SK-N-SH (cell line): ENCODE results near the gene AKAP6. TPM values are rescaled to one million over a fixed set of nuclear protein-coding genes. Genes with fewer than 3 reads are reported as not detected.
A peak's percentile ranks its signal among the peaks of the same experiment; 100 is the strongest.

Experiments used
- CTCF ChIA-PET: fragments of 300-600, 350-600 bp; formaldehyde crosslinking; extraction: SDS; loops from one replicate; lab custom pipeline; 2021; lab: Yijun Ruan, JAX
- POLR2A ChIA-PET: fragments of 350-600 bp; sonication (Branson Sonifier 250); formaldehyde crosslinking; extraction: SDS; loops from one replicate; lab custom pipeline; 2020; ENCODE audit warnings: antibody characterized with exemption, inconsistent platforms; lab: Yijun Ruan, JAX
- DNase-seq: peaks from one replicate; pipeline ENCODE4 v3.0.0; 2012
- H2AFZ ChIP-seq: fragments of 200-600 bp; sonication (generic); 2 replicates; pipeline ENCODE4 v1.8.1; 2016; ENCODE audit warnings: antibody characterized with exemption, mild to moderate bottlenecking, low read depth
- H3F3A ChIP-seq: fragments of 200-600 bp; sonication (generic); replicated peaks from 2 replicates; pipeline ENCODE3; 2016; ENCODE audit warnings: antibody characterized with exemption, mild to moderate bottlenecking; ENCODE audit not compliant: insufficient read depth
- H3K27ac ChIP-seq, 2 experiments: fragments of 200-500 bp in 1 of 2; fragments of 200-600 bp in 1 of 2; sonication (Bioruptor generic) in 1 of 2; sonication (generic), shearing (Covaris generic) in 1 of 2; 2 replicates each; pipeline versions ENCODE4 v1.5.1 to v1.6.1; 2014 to 2016; ENCODE audit warnings: low read depth in 2 of 2, inconsistent platforms in 1 of 2, low read length in 1 of 2, mild to moderate bottlenecking in 1 of 2, mixed read lengths in 1 of 2
- H3K27me3 ChIP-seq: fragments of 200-600 bp; sonication (generic), shearing (Covaris generic); 2 replicates; pipeline ENCODE4 v1.6.1; 2016; ENCODE audit warnings: mixed run types; ENCODE audit not compliant: insufficient read depth
- H3K36me3 ChIP-seq, 2 experiments: fragments of 200-500 bp in 1 of 2; fragments of 200-600 bp in 1 of 2; sonication (Bioruptor generic) in 1 of 2; sonication (generic) in 1 of 2; replicated peaks in 1 of 2; 2 replicates each; pipeline versions ENCODE3 to v1.5.1; 2014 to 2016; ENCODE audit warnings: low read length in 1 of 2, mild to moderate bottlenecking in 1 of 2; ENCODE audit not compliant: insufficient read depth in 2 of 2, control insufficient read depth in 1 of 2
- H3K4me1 ChIP-seq, 2 experiments: fragments of 200-500 bp in 1 of 2; fragments of 200-600 bp in 1 of 2; sonication (Bioruptor generic) in 1 of 2; sonication (generic), shearing (Covaris generic) in 1 of 2; 2 replicates each; pipeline versions ENCODE4 v1.5.1 to v1.6.1; 2014 to 2016; ENCODE audit warnings: low read depth in 1 of 2, low read length in 1 of 2, mixed run types in 1 of 2; ENCODE audit not compliant: insufficient read depth in 2 of 2, control insufficient read depth in 1 of 2
- H3K4me2 ChIP-seq: fragments of 200-600 bp; sonication (generic), shearing (Covaris generic); 2 replicates; pipeline ENCODE4 v1.6.1; 2017; ENCODE audit warnings: mixed run types
- H3K4me3 ChIP-seq, 2 experiments: fragments of 200-500 bp in 1 of 2; fragments of 200-600 bp in 1 of 2; sonication (Bioruptor generic) in 1 of 2; sonication (generic), shearing (Covaris generic) in 1 of 2; 2 replicates each; pipeline versions ENCODE4 v1.5.1 to v1.8.1; 2014 to 2016; ENCODE audit warnings: low read depth in 2 of 2, inconsistent platforms in 1 of 2, low read length in 1 of 2, mild to moderate bottlenecking in 1 of 2, mixed read lengths in 1 of 2, moderate library complexity in 1 of 2
- H3K79me2 ChIP-seq: fragments of 200-600 bp; sonication (generic); 2 replicates; pipeline ENCODE4 v1.8.1; 2017; ENCODE audit warnings: mild to moderate bottlenecking; ENCODE audit not compliant: insufficient read depth
- H3K9ac ChIP-seq: fragments of 200-600 bp; sonication (generic); 2 replicates; pipeline ENCODE4 v1.6.1; 2017; ENCODE audit warnings: mixed run types
- H3K9me2 ChIP-seq: fragments of 200-600 bp; sonication (generic); 2 replicates; pipeline ENCODE4 v1.6.1; 2017; ENCODE audit warnings: mixed run types
- H3K9me3 ChIP-seq: fragments of 200-600 bp; sonication (generic); 2 replicates; pipeline ENCODE4 v1.6.1; 2017; ENCODE audit warnings: mixed run types, mild to moderate bottlenecking, moderate library complexity
- H4K20me1 ChIP-seq: fragments of 200-600 bp; sonication (generic); 2 replicates; pipeline ENCODE4 v1.6.1; 2017; ENCODE audit warnings: mild to moderate bottlenecking, mixed run types; ENCODE audit not compliant: insufficient read depth
- CHD2 ChIP-seq: fragments of 150-350 bp; IDR thresholded peaks from 2 replicates; pipeline ENCODE4 v1.6.1; 2018; ENCODE audit warnings: low read length; ENCODE audit not compliant: partially characterized antibody
- ELF1 ChIP-seq: IDR thresholded peaks from 2 replicates; pipeline ENCODE4 v1.4.0; 2012
- GABPA ChIP-seq: IDR thresholded peaks from 2 replicates; pipeline ENCODE4 v1.4.0; 2012; ENCODE audit warnings: low read depth, mild to moderate bottlenecking
- MEF2A ChIP-seq: IDR thresholded peaks from 2 replicates; pipeline ENCODE4 v1.4.0; 2012; ENCODE audit warnings: low read depth, borderline replicate concordance
- NFIC ChIP-seq: IDR thresholded peaks from 2 replicates; pipeline ENCODE4 v1.4.0; 2012; ENCODE audit warnings: borderline replicate concordance
- POLR2AphosphoS5 ChIP-seq: IDR thresholded peaks from 2 replicates; pipeline ENCODE4 v1.6.1; 2012; ENCODE audit warnings: low read depth, low read length
- RAD21 ChIP-seq: IDR thresholded peaks from 2 replicates; pipeline ENCODE4 v1.6.1; 2012; ENCODE audit warnings: mild to moderate bottlenecking, low read length
- RCOR1 ChIP-seq: fragments of 150-350 bp; IDR thresholded peaks from 2 replicates; pipeline ENCODE4 v1.6.1; 2017; ENCODE audit warnings: antibody characterized with exemption, low read length
- WGBS: methylation state at CpG from one replicate; pipeline ENCODE4 v1.1.6; 2017; ENCODE audit warnings: low lambda C conversion rate; 5-methylcytosine and 5-hydroxymethylcytosine counted together
- polyA plus RNA-seq, 3 experiments: library from polyadenylated mRNA; depleted of rRNA; stranded (reverse); fragments of >200 nt; gene quantifications; 2 replicates each; pipeline ENCODE4 v1.2.3, GENCODE V29; 2012
- TF ChIP-seq, protein P1 (sequence below): fragments of 150-350 bp; IDR thresholded peaks from 2 replicates; pipeline ENCODE4 v1.6.1; 2017; ENCODE audit warnings: antibody characterized with exemption, low read length, low read depth, borderline replicate concordance
- TF ChIP-seq, protein P2 (sequence below): IDR thresholded peaks from 2 replicates; pipeline ENCODE4 v1.4.0; 2012; ENCODE audit warnings: low read depth, borderline replicate concordance

Gene AKAP6
- polyA plus RNA-seq, 1 of the 3 experiments (the other 2 are of a cell fraction): 1.7 TPM

DNA sequence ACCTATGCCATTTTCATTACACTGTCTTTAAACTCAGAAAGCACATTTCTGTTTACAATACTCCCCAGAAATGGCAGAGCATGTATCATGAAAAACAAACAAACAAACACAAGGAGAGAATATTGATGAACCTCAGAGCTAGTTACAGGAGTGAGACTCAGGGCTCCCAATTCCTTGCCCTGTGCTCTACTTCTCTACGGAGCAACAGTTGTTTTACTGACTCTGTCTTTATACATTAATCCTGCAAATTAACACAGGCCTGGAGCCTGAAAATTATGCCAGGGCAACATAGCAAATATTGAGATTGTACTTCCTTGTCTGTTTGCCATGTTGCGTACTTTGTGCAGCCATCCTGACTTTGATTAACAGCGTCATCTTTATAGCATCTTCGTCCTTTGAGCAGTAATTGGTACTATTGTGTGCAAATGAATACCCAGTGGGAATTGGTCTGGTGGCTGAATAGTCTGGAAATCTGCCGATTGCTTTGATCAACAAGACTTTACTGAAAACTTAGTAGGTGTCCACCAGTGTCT is 15.2 kb upstream of the AKAP6 start:
- POLR2A ChIA-PET: no interaction called here
- H3K4me3 ChIP-seq: no peak overlapping the region
- H3K9me3 ChIP-seq: no peaks in the 10 kb centered on the region
- CTCF ChIA-PET: interaction anchor here (1.2 to 2.5 kb wide), 2 partner anchors 9 to 59 kb away, joined by 3 to 10 read pairs; no protein-coding TSS in a partner anchor
- H3F3A ChIP-seq: no peaks in the 10 kb centered on the region
- no peak for TF ChIP-seq MEF2A
- TF ChIP-seq ELF1: no peak
- TF ChIP-seq, all 33 proteins: peak for 0
- Histone ChIP-seq H3K27me3 (no peaks in the 10 kb centered on the region), H3K27ac (no peak overlapping the region), H3K9ac (no peak overlapping the region), H3K4me2 (no peak overlapping the region), H2AFZ (no peak overlapping the region), H3K4me1 (no peaks in the 10 kb centered on the region; a peak in 1 of 4 replicates), H3K36me3 (no peaks in the 10 kb centered on the region), H4K20me1 (no peaks in the 10 kb centered on the region), H3K9me2 (no peaks in the 10 kb centered on the region), H3K79me2 (no peaks in the 10 kb centered on the region)
- no peak for DNase-seq
- WGBS: 91% methylated on average over 5 of the region's 5 CpGs

DNA sequence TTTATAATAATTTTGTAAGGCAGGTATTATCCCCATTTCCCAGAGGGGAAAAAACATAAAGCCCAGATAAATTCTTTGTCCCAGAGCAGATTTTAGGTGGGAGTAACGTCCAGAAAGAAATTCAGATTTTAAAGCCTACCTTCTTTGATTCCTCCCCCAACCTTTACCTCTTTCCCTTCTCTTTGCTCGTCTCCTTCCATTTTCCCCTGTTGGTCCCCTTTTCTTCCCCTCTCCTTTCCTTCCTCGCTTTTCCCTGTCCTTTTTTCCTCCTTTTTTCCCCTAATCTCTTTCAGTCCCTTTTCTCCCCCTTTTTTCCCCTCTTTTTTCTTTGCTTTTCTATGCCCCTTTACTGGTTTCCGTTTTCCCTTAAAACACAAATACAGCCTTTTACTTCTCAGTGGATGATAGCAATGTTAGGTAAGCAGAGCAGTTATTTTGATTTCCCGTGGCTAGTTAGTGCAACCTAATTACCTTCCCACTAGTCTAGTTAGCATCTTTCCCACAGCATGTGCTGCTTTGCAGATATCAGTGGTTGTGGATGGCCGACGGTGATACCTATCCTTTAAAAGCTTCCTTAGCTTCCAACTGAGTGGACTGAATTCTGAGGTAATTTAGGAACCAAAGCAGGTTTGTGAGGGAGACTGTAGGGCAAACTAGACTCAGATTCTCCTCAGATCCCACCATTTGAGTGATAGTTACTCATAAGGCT is 10.9 kb upstream of the AKAP6 start:
- ChIA-PET CTCF (no interaction called here), POLR2A (no interaction called here)
- TF ChIP-seq RAD21: no peak
- TF ChIP-seq RCOR1: no peak
- no peak for TF ChIP-seq POLR2AphosphoS5
- TF ChIP-seq GABPA: no peak
- TF ChIP-seq, protein P1, sequence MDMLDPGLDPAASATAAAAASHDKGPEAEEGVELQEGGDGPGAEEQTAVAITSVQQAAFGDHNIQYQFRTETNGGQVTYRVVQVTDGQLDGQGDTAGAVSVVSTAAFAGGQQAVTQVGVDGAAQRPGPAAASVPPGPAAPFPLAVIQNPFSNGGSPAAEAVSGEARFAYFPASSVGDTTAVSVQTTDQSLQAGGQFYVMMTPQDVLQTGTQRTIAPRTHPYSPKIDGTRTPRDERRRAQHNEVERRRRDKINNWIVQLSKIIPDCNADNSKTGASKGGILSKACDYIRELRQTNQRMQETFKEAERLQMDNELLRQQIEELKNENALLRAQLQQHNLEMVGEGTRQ: no peak
- TF ChIP-seq CHD2: no peak
- Histone ChIP-seq H3K4me2 (no peak overlapping the region), H3K27me3 (no peaks in the 10 kb centered on the region), H3K4me1 (no peaks in the 10 kb centered on the region), H2AFZ (no peak overlapping the region), H3K36me3 (no peaks in the 10 kb centered on the region), H3K9me2 (no peaks in the 10 kb centered on the region), H3F3A (no peaks in the 10 kb centered on the region), H3K4me3 (no peak overlapping the region), H3K79me2 (no peaks in the 10 kb centered on the region), H4K20me1 (no peaks in the 10 kb centered on the region), H3K9ac (no peak overlapping the region), H3K27ac (no peak overlapping the region), H3K9me3 (no peaks in the 10 kb centered on the region)
- WGBS: 83% methylated on average over 7 of the region's 7 CpGs
- DNase-seq: no peak

DNA sequence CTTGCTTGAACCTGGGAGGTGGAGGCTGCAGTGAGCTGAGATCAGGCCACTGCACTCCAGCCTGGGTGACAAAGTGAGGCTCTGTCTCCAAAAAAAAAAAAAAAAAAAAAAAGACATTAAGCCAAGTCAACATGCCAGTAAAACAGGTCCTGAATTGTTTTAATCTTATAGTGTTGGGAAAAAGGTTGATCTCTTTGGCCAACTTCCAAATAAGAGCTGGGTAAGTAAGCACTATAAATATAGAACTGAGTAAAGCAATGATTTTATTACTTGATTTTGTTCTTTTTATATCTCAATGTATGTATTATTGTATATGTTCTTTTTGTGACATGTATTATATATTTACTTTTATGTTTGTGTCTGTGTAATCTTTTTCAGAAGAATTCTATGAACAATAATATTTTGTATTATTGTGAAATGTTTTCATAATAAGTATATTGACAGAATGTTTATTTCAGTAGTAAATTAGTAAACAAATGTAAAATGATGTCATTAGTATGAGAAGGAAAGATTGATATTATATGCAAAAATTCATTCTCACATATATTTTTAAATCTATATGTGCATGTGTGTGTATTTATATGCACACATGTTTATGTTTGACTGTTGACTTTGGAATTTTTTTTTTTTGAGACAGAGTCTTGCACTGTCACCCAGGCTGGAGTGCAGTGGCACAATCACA is 9.6 kb upstream of the AKAP6 start:
- Histone ChIP-seq H4K20me1 (no peaks in the 10 kb centered on the region), H3K27ac (no peak overlapping the region), H3K4me3 (no peak overlapping the region), H3F3A (no peaks in the 10 kb centered on the region), H3K79me2 (no peaks in the 10 kb centered on the region), H3K36me3 (no peaks in the 10 kb centered on the region), H3K9me3 (no peaks in the 10 kb centered on the region), H2AFZ (no peak overlapping the region), H3K27me3 (no peaks in the 10 kb centered on the region), H3K9ac (no peak overlapping the region), H3K9me2 (no peaks in the 10 kb centered on the region), H3K4me2 (no peak overlapping the region), H3K4me1 (no peaks in the 10 kb centered on the region)
- no peak for DNase-seq
- TF ChIP-seq, protein P2, sequence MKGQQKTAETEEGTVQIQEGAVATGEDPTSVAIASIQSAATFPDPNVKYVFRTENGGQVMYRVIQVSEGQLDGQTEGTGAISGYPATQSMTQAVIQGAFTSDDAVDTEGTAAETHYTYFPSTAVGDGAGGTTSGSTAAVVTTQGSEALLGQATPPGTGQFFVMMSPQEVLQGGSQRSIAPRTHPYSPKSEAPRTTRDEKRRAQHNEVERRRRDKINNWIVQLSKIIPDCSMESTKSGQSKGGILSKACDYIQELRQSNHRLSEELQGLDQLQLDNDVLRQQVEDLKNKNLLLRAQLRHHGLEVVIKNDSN: no peak
- peak; percentile 50; the same call in 1 of the 2 replicates for TF ChIP-seq MEF2A
- TF ChIP-seq NFIC: peak; percentile 38; the same call in 1 of the 2 replicates
- POLR2A ChIA-PET: interaction anchor here (0.6 kb wide), 1 partner anchor 13 kb away, joined by 3 read pairs; no protein-coding TSS in a partner anchor
- CTCF ChIA-PET: no interaction called here
